ENCODE results near the gene SLC39A10. TPM values are rescaled to one million over a fixed set of nuclear protein-coding genes. Genes with fewer than 3 reads are reported as not detected.
A peak's percentile ranks its signal among the peaks of the same experiment; 100 is the strongest.

SLC39A10 gene
- total and polyA plus RNA-seq, 2 of the 4 experiments (the other 2 are of a cell fraction) = 17.6 to 64.7 TPM

GRCh38 chr2:195737511-195738325 is 80.7 kb downstream of the SLC39A10 start:
- Histone ChIP-seq H3K4me3 (ENCODE audit: insufficient read depth, low read depth, low read length) (no peak overlapping the region), H4K20me1 (ENCODE audit: insufficient read depth, low read length) (no peaks in the 10 kb centered on the region), H3K79me1 (ENCODE audit: low read depth in 1 of 2, low read length in 2 of 2) (peaks cover 3 to 8% of the 10 kb centered on the region in 2 experiments; a peak in 2 of 4 replicates), H4K8ac (ENCODE audit: low read depth in 2 of 2, low read length in 2 of 2) (no peak overlapping the region), H3K23ac (ENCODE audit: low read depth, low read length) (no peak overlapping the region), H3K27me3 (ENCODE audit: control insufficient read depth, insufficient read depth, low read length) (no peaks in the 10 kb centered on the region), H3K9ac (ENCODE audit: low read depth, low read length) (no peak overlapping the region), H2AK5ac (ENCODE audit: low read depth, low read length) (no peak overlapping the region), H2BK120ac (ENCODE audit: low read depth, low read length) (no peak overlapping the region), H3K4ac (ENCODE audit: low read depth, low read length) (no peak overlapping the region), H3K4me2 (ENCODE audit: low read depth, low read length) (no peak overlapping the region), H4K91ac (ENCODE audit: insufficient read depth, low read depth, low read length) (no peak overlapping the region), H3K36me3 (ENCODE audit: control insufficient read depth, insufficient read depth, low read length) (peaks cover 7% of the 10 kb centered on the region), H3K4me1 (ENCODE audit: control insufficient read depth, insufficient read depth, low read length) (peaks cover 3% of the 10 kb centered on the region), H2BK15ac (ENCODE audit: low read depth, low read length) (no peak overlapping the region), H2AK9ac (replicated peaks; ENCODE audit: low read depth, low read length, poor library complexity) (no peak overlapping the region), H4K5ac (ENCODE audit: low read depth, low read length) (peak overlapping the region; percentile 6; the same call in 1 of the 2 replicates), H3K14ac (replicated peaks; ENCODE audit: low read depth, low read length) (0 out of 2 replicates have a peak overlapping the region, but pooled peaks have one; percentile 24), H3K27ac (ENCODE audit: insufficient read depth, low read length) (peak overlapping the region; percentile 94; the same call in 1 of the 2 replicates), H2BK20ac (ENCODE audit: low read depth, low read length) (peak overlapping the region; percentile 65; the same call in 1 of the 2 replicates), H2AFZ (replicated peaks; ENCODE audit: low read length, poor library complexity) (no peak overlapping the region), H3K56ac (ENCODE audit: extremely low read depth, insufficient read depth, low read length) (no peak overlapping the region), H3K9me1 (ENCODE audit: insufficient read depth, low read length) (no peaks in the 10 kb centered on the region; the same call in 1 of the 2 replicates), H3K9me3 (ENCODE audit: control insufficient read depth, insufficient read depth, low read length) (no peaks in the 10 kb centered on the region), H2BK5ac (ENCODE audit: low read depth, low read length, poor library complexity, severe bottlenecking) (no peak overlapping the region), H3K18ac (ENCODE audit: low read depth, low read length) (peak overlapping the region; percentile 30)
- CTCF ChIA-PET = no interaction called here
- POLR2A ChIA-PET (ENCODE audit: unreplicated experiment) = no interaction called here
- ATAC-seq (ENCODE audit: low read depth) (peak; percentile 53; the same call in 1 of the 2 replicates), DNase-seq (peak; percentile 56)
- no TSS peak for BruUV-seq (replicated peaks)
- intact Hi-C loops (cut with micrococcal nuclease) (no loop called here), in situ Hi-C loops (cut with MboI; ENCODE audit: low sequenced_read_pairs) (no loop called here), dilution Hi-C loops (cut with HindIII; ENCODE audit: low sequenced_read_pairs, unreplicated experiment) (no loop called here)
- WGBS, 2 experiments (ENCODE audit: extremely low coverage in 2 of 2, insufficient read length in 1 of 2) = 100% methylated on average over 1 of the region's 5 CpGs; no CpG with 5 or more reads in 1 of the 2 experiments
- no peak for TF ChIP-seq MAFK (IDR thresholded peaks at IDR 0.05; ENCODE audit: low read depth, low read length)
- no peak for TF ChIP-seq CEBPB (IDR thresholded peaks at IDR 0.05; ENCODE audit: low read depth, low read length)
- TF ChIP-seq NFE2L2 (IDR thresholded peaks at IDR 0.05; ENCODE audit: low read depth, low read length) = no peak
- no peak for TF ChIP-seq RAD21 (IDR thresholded peaks at IDR 0.05; ENCODE audit: low read length)
- no peak for TF ChIP-seq RFX5 (IDR thresholded peaks at IDR 0.05; ENCODE audit: low read depth, low read length)
- TF ChIP-seq BHLHE40 (IDR thresholded peaks at IDR 0.05; ENCODE audit: low read depth, low read length) = no peak
- no peak for TF ChIP-seq ELK1 (IDR thresholded peaks at IDR 0.05; ENCODE audit: borderline replicate concordance, low read depth, low read length)
- TF ChIP-seq POLR2A (IDR thresholded peaks at IDR 0.05; ENCODE audit: low read depth, low read length) = no peak
- TF ChIP-seq CTCF (conservative IDR thresholded peaks at IDR 0.05; ENCODE audit: low read depth, low read length) = no peak
- TF ChIP-seq CHD1 (IDR thresholded peaks at IDR 0.05; ENCODE audit: low read depth, low read length) = no peak
- TF ChIP-seq FOS (IDR thresholded peaks at IDR 0.05; ENCODE audit: low read depth, low read length) = no peak
- TF ChIP-seq SMC3 (IDR thresholded peaks at IDR 0.05; ENCODE audit: low read depth, low read length) = no peak
- no peak for TF ChIP-seq USF2 (IDR thresholded peaks at IDR 0.05; ENCODE audit: low read depth, low read length)
- no peak for TF ChIP-seq MAZ (IDR thresholded peaks at IDR 0.05; ENCODE audit: borderline replicate concordance, low read depth, low read length)
- no peak for TF ChIP-seq RCOR1 (IDR thresholded peaks at IDR 0.05; ENCODE audit: insufficient replicate concordance, low read length)

Data from IMR-90 (cell line).